HepG2 (cell line): Measurements from ENCODE around the gene STIP1. TPM values are rescaled to one million over a fixed set of nuclear protein-coding genes. Genes with fewer than 3 reads are reported as not detected.

Source experiments
- AGO1 ChIP-seq: fragments of 200-400 bp; formaldehyde crosslinking; IDR thresholded peaks from 2 replicates; pipeline ENCODE4 v1.6.1; 2017; ENCODE audit warnings: mild to moderate bottlenecking, low read depth, low read length, moderate library complexity; ENCODE audit not compliant: poor library complexity, severe bottlenecking
- ARHGAP35 ChIP-seq: sonication (generic); formaldehyde crosslinking; IDR thresholded peaks from 2 replicates; pipeline ENCODE4 v1.9.0; 2022; ENCODE audit warnings: mild to moderate bottlenecking, inconsistent platforms, moderate library complexity, missing genetic modification reagents, borderline replicate concordance
- KAT2B ChIP-seq: fragments of 150-350 bp; IDR thresholded peaks from 2 replicates; pipeline ENCODE4 v1.6.1; 2014; ENCODE audit warnings: low read depth, low read length, borderline replicate concordance
- NCOR1 ChIP-seq: fragments of 200-600 bp; sonication (generic); IDR thresholded peaks from 2 replicates; pipeline ENCODE4 v1.7.0; 2017; ENCODE audit warnings: antibody characterized with exemption, low read length, borderline replicate concordance
- NR2F1 ChIP-seq, 2 experiments: fragments of 450-650 bp in 1 of 2; formaldehyde crosslinking in 1 of 2; IDR thresholded peaks; 2 replicates each; pipeline versions ENCODE4 v1.5.0 to v1.6.1; 2016 to 2020; ENCODE audit warnings: mild to moderate bottlenecking in 1 of 2, missing compliant biosample characterization in 1 of 2, missing genetic modification reagents in 1 of 2, moderate library complexity in 1 of 2
- THYN1 ChIP-seq: sonication (generic); formaldehyde crosslinking; IDR thresholded peaks from 2 replicates; pipeline ENCODE4 v1.8.1; 2023; ENCODE audit warnings: low read depth, mild to moderate bottlenecking, moderate library complexity, missing genetic modification reagents, borderline replicate concordance
- YY1 ChIP-seq: IDR thresholded peaks from 2 replicates; pipeline ENCODE4 v1.6.1; 2011; ENCODE audit warnings: low read length, low read depth, moderate library complexity, mild to moderate bottlenecking; ENCODE audit not compliant: insufficient read depth, insufficient replicate concordance
- ZFP36 ChIP-seq: fragments of 150-350 bp; IDR thresholded peaks from 2 replicates; pipeline ENCODE4 v1.6.1; 2018; ENCODE audit warnings: borderline replicate concordance, low read length, low read depth; ENCODE audit not compliant: partially characterized antibody
- ZFP90 ChIP-seq: sonication (generic); formaldehyde crosslinking; IDR thresholded peaks from 2 replicates; pipeline ENCODE4 v1.8.0; 2022; ENCODE audit warnings: missing genetic modification reagents, mild to moderate bottlenecking, inconsistent platforms, borderline replicate concordance
- ZNF431 ChIP-seq: sonication (generic); formaldehyde crosslinking; IDR thresholded peaks from 2 replicates; pipeline ENCODE4 v1.9.0; 2022; ENCODE audit warnings: missing genetic modification reagents, low read depth, mild to moderate bottlenecking, borderline replicate concordance
- ZNF552 ChIP-seq: sonication (generic); formaldehyde crosslinking; IDR thresholded peaks from 2 replicates; pipeline ENCODE4 v1.9.0; 2022; ENCODE audit warnings: missing genetic modification reagents, mild to moderate bottlenecking, borderline replicate concordance
- ZNF788 ChIP-seq: sonication (generic); formaldehyde crosslinking; IDR thresholded peaks from 2 replicates; pipeline ENCODE4 v1.5.0; 2020; ENCODE audit warnings: mild to moderate bottlenecking, missing genetic modification reagents, borderline replicate concordance
- ZNF883 ChIP-seq: sonication (generic); formaldehyde crosslinking; IDR thresholded peaks from 2 replicates; pipeline ENCODE4 v1.5.1; 2020; ENCODE audit warnings: mild to moderate bottlenecking, missing genetic modification reagents; ENCODE audit errors: not compliant biosample characterization
- ZSCAN9 ChIP-seq: IDR thresholded peaks from 2 replicates; pipeline ENCODE4 v1.6.1; 2016; ENCODE audit warnings: borderline replicate concordance
- polyA plus RNA-seq, 8 experiments: library from polyadenylated mRNA; depleted of rRNA in 3 of 8; stranded (reverse) in 7 of 8; unstranded in 1 of 8; fragments of >200 nt; fragmentation: Illumina TruSeq in 4 of 8; extraction: Trizol in 4 of 8; gene quantifications; 2 replicates each; pipeline versions ENCODE4 v1.2.1 to v1.2.3, GENCODE V29; 2011 to 2016; ENCODE audit warnings: low read depth in 4 of 8, missing spikeins in 1 of 8, mixed read lengths in 1 of 8; ENCODE audit not compliant: insufficient read depth in 1 of 8
- total RNA-seq, 5 experiments: library from RNA; depleted of rRNA; stranded (reverse); fragments of >200 nt; fragmentation: Illumina TruSeq; extraction: Trizol; gene quantifications; 2 replicates each; pipeline ENCODE4 v1.2.3, GENCODE V29; 2016; ENCODE audit warnings: low read depth in 1 of 5
- TF ChIP-seq, protein P1 (sequence below): sonication (generic); formaldehyde crosslinking; IDR thresholded peaks from 2 replicates; pipeline ENCODE4 v1.5.1; 2020; ENCODE audit warnings: mild to moderate bottlenecking, missing genetic modification reagents, moderate library complexity
- TF ChIP-seq, protein P2 (sequence below): sonication (generic); formaldehyde crosslinking; IDR thresholded peaks from 2 replicates; pipeline ENCODE4 v1.8.0; 2022; ENCODE audit warnings: mild to moderate bottlenecking, missing genetic modification reagents; ENCODE audit not compliant: insufficient replicate concordance
- TF ChIP-seq, protein P3 (sequence below): sonication (generic); formaldehyde crosslinking; IDR thresholded peaks from 2 replicates; pipeline ENCODE4 v1.9.0; 2021; ENCODE audit warnings: mild to moderate bottlenecking, missing genetic modification reagents

STIP1 gene
- total and polyA plus RNA-seq, 2 of the 13 experiments (the other 11 are each of a cell fraction or from before 2014, with no cell fraction given), result 81.1 to 217 TPM

DNA sequence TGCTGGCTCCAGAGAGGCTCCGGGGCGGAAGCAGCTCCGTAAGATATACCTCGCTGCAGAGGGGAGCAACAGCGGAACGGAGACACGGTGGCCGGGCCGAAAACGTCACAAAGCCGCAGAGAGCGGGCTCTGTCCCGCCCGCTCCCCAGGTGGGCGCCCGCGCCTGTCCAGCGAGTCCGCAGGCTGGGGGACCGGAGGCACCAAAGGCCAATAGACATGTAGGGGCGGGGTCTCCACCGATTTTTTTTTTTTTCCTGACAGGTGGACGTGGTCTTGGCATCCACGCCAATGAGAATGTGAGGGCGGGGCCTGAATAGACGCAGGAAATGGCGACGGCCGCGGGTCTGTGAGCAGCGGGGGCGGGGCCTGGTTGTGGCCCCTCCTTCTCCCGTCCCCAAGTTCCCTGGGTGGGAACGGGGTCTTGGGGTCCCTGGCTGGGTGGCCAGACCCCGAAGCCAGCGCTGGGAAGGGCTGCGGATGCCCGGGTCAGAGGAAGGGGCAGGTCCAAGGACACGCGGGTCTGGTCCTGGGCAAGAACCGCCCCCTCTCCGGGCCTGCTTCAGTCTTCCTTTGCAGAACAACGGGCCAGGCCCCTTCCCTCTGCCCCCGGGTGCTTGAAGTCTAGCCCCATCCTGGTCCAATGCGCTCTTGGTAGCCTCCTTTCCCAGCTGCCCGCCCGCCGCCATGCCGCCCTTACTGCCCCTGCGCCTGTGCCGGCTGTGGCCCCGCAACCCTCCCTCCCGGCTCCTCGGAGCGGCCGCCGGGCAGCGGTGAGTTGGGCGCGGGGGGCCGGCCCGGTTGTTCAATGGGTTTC, 44.4 kb downstream of the STIP1 start, which contains the start of gene DNAJC4 (continued):
- TF ChIP-seq, protein P1, sequence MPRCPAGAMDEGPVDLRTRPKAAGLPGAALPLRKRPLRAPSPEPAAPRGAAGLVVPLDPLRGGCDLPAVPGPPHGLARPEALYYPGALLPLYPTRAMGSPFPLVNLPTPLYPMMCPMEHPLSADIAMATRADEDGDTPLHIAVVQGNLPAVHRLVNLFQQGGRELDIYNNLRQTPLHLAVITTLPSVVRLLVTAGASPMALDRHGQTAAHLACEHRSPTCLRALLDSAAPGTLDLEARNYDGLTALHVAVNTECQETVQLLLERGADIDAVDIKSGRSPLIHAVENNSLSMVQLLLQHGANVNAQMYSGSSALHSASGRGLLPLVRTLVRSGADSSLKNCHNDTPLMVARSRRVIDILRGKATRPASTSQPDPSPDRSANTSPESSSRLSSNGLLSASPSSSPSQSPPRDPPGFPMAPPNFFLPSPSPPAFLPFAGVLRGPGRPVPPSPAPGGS (CRISPR knock-in tag), result 0 out of 2 replicates have a peak, but pooled peaks have one; percentile 22
- peak; percentile 95 for TF ChIP-seq AGO1
- no peak for TF ChIP-seq NR2F1 (CRISPR knock-in tag; IDR thresholded peaks at IDR 0.05)
- TF ChIP-seq ARHGAP35 (CRISPR knock-in tag), result 0 out of 2 replicates have a peak, but pooled peaks have one; percentile 39
- 0 out of 2 replicates have a peak, but pooled peaks have one; percentile 85 for TF ChIP-seq THYN1 (CRISPR knock-in tag)
- TF ChIP-seq KAT2B, result no peak
- TF ChIP-seq NCOR1, result no peak
- TF ChIP-seq ZNF883 (CRISPR knock-in tag), result no peak
- TF ChIP-seq ZFP36, result no peak
- TF ChIP-seq YY1, result peak; percentile 87
- TF ChIP-seq, protein P2, sequence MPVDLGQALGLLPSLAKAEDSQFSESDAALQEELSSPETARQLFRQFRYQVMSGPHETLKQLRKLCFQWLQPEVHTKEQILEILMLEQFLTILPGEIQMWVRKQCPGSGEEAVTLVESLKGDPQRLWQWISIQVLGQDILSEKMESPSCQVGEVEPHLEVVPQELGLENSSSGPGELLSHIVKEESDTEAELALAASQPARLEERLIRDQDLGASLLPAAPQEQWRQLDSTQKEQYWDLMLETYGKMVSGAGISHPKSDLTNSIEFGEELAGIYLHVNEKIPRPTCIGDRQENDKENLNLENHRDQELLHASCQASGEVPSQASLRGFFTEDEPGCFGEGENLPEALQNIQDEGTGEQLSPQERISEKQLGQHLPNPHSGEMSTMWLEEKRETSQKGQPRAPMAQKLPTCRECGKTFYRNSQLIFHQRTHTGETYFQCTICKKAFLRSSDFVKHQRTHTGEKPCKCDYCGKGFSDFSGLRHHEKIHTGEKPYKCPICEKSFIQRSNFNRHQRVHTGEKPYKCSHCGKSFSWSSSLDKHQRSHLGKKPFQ, result peak; percentile 74
- 0 out of 2 replicates have a peak, but pooled peaks have one; percentile 48 for TF ChIP-seq ZFP90 (CRISPR knock-in tag)
- TF ChIP-seq, protein P3, sequence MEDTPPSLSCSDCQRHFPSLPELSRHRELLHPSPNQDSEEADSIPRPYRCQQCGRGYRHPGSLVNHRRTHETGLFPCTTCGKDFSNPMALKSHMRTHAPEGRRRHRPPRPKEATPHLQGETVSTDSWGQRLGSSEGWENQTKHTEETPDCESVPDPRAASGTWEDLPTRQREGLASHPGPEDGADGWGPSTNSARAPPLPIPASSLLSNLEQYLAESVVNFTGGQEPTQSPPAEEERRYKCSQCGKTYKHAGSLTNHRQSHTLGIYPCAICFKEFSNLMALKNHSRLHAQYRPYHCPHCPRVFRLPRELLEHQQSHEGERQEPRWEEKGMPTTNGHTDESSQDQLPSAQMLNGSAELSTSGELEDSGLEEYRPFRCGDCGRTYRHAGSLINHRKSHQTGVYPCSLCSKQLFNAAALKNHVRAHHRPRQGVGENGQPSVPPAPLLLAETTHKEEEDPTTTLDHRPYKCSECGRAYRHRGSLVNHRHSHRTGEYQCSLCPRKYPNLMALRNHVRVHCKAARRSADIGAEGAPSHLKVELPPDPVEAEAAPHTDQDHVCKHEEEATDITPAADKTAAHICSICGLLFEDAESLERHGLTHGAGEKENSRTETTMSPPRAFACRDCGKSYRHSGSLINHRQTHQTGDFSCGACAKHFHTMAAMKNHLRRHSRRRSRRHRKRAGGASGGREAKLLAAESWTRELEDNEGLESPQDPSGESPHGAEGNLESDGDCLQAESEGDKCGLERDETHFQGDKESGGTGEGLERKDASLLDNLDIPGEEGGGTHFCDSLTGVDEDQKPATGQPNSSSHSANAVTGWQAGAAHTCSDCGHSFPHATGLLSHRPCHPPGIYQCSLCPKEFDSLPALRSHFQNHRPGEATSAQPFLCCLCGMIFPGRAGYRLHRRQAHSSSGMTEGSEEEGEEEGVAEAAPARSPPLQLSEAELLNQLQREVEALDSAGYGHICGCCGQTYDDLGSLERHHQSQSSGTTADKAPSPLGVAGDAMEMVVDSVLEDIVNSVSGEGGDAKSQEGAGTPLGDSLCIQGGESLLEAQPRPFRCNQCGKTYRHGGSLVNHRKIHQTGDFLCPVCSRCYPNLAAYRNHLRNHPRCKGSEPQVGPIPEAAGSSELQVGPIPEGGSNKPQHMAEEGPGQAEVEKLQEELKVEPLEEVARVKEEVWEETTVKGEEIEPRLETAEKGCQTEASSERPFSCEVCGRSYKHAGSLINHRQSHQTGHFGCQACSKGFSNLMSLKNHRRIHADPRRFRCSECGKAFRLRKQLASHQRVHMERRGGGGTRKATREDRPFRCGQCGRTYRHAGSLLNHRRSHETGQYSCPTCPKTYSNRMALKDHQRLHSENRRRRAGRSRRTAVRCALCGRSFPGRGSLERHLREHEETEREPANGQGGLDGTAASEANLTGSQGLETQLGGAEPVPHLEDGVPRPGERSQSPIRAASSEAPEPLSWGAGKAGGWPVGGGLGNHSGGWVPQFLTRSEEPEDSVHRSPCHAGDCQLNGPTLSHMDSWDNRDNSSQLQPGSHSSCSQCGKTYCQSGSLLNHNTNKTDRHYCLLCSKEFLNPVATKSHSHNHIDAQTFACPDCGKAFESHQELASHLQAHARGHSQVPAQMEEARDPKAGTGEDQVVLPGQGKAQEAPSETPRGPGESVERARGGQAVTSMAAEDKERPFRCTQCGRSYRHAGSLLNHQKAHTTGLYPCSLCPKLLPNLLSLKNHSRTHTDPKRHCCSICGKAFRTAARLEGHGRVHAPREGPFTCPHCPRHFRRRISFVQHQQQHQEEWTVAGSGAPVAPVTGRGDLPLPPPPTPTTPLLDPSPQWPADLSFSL (CRISPR knock-in tag), result no peak; the same call in 1 of the 2 replicates
- TF ChIP-seq ZNF431 (CRISPR knock-in tag), result no peak; the same call in 1 of the 2 replicates
- TF ChIP-seq ZNF552 (CRISPR knock-in tag), result no peak
- TF ChIP-seq ZNF788 (CRISPR knock-in tag), result peak; percentile 18; the same call in 1 of the 2 replicates
- TF ChIP-seq ZSCAN9, result no peak; the same call in 1 of the 2 replicates
